LNCaP clone FGC (cell line): ENCODE data around the gene SLC23A2.

Experiments used
- DNase-seq: peaks from one replicate; pipeline ENCODE4 v3.0.0-alpha.2; 2011; ENCODE audit warnings: low read depth
- H3K4me3 ChIP-seq: 2 replicates; pipeline ENCODE4 v1.5.1; 2011; ENCODE audit warnings: mild to moderate bottlenecking, low read depth, low read length, control low read depth
- CTCF ChIP-seq: IDR thresholded peaks from 2 replicates; pipeline ENCODE4 v1.5.1; 2012; ENCODE audit warnings: mild to moderate bottlenecking; ENCODE audit not compliant: control insufficient read depth, insufficient read depth; ENCODE audit errors: extremely low read depth

SLC23A2 gene

DNA sequence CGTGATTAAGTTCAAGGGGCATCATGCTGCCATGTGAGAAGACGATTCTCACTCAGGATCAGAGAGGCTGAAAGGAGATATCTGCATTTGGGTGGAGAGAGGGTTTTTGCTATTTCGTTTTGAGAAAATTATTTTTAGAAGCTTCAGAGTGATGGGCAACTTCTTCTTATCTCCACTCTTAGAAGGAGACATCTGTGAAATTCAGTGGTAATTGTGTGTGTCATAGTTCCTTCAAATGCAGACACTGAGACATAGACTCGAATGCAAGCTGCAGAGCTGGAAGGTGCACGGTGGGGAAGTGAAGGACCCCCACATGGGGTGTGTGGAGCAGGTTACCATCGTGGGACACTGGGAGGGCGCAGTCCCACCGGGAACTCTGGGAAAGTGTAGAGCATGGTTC is 162.8 kb downstream of the SLC23A2 start:
- DNase-seq, result no peak
- no peak overlapping the region for H3K4me3 ChIP-seq
- no peak for TF ChIP-seq CTCF

DNA sequence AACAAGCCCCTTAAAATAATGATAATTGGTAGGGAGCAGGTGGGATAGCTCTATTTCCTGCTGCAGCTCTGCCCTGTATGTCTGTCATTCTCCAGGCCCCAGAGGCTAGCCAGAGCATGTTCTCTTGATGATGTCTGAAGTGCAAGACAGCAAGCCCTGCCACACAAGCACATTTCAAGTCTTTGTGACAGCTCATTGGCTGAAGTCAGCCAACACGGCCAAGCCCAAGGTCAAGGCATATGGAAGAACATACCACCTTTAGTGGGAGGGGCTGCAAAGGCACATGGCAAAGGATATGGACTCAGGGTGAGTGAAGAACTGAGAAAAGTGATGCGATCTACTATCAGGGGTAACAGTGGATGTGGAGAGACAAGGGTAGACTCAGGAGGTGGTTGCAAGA is 163.6 kb downstream of the SLC23A2 start:
- DNase-seq, result no peak
- H3K4me3 ChIP-seq, result no peak overlapping the region
- TF ChIP-seq CTCF, result no peak

DNA sequence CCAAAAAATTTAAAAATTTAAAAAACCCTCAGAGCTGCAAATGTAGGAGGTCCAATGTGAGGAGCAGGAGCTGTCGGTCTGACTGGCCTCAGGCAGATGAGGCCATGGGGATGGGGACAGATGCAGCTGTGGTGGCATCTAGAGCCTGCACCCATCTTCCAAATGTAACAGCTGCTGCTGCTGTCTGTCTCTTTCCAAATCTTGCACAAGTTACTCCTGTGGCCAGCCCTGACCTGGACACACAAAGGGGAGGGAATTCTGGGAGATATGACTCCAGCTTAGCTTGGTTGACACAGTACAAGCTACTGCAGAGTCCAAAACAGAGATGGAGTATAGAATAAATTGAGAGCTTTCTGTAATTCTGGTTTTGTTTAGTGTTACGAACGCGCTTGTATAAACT is 164.4 kb downstream of the SLC23A2 start:
- no peak for TF ChIP-seq CTCF
- no peak for DNase-seq
- no peak overlapping the region for H3K4me3 ChIP-seq

DNA sequence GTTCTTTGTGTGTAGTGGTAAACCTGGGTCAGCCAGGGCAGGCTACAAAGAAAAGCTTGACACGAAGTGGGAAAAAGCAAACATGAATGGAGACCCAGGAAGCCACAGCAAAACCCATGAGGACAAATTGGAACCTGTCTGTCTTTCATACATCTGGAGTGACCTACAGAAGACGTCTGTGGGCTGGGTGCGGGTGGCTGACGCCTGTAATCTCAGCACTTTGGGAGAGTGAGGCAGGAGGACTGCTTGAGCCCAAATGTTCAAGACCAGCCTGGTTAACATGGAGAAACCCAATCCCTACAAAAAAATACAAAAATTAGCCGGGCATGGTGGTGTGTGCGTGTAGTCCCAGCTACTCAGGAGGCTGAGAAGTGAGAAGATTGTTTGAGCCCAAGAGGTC is 164.8 kb downstream of the SLC23A2 start:
- no peak for TF ChIP-seq CTCF
- no peak overlapping the region for H3K4me3 ChIP-seq
- no peak for DNase-seq

DNA sequence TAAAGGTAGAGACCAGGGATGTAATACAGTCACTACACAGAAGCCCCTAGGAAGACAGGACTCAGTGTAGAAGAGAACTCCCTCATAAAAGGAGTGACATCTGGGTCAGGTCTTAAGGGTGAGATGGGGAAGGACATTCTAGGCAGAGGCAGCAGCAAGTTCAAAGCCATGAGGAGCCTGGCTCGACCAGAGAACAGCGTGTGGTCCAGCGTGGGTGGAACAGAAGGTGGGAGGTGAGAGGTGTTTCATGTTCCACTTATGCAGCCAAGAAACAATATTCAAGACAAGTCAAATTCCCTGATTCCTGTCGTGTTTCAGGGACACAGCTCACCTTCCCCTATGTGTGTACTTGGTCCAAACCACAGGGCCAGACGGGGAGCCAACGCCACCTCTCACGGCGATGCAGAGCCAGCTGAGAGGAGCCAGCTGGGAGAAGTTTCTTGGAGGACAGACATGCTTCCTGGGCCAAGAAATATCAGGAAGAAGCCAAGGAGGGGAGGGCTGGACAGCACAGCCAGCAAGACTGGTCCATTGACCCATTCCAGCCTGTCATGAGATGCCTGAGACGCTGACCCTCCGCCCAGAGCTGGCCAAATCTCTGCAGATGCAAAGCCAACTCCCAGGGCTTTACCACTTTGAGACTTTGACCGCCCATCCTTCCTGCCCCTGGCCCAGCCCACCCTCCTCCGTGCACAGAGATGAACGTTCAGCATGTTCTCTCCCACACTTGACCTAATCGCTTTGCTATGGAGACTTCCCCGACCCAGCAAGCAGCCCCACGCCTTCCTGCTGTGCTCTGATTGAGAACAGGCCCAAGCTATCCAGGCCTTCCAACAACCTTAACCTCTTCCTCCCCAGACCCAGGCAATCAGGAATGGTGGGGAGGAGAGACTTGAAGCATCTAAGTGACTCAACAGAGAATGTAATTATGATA is 165.8 kb downstream of the SLC23A2 start:
- no peak for TF ChIP-seq CTCF
- H3K4me3 ChIP-seq, result no peak overlapping the region
- DNase-seq, result no peak

DNA sequence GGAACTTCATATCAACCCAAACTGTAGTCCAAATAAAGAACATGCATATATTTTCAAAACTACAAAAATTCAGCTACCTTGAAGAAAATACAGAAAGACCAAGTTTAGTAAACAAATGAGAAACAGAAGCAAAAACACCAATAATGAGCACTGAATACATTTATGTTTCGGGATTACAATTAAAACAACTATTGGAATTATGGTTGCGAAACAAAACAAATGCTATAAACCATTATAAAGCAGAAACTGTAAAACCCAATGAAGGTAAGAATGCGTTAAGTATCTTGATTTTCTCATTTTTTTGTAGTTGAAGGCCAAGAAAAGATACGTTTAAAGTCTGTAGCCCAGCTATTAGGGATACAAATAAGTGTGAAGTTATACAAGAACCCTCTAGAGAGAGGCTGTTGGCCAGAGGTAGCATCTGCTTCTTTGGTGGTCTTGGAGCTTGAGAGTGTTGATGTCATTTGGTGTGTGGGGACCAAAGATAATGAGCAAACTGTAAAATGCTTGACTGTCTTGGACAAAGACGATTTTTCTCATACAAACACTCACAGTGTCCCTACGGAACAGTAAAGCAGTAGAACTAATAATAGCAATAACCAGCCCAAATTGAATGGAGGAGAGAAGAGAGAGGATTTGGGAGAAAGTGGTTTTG is 168.1 kb downstream of the SLC23A2 start:
- H3K4me3 ChIP-seq, result no peak overlapping the region
- no peak for DNase-seq
- TF ChIP-seq CTCF, result no peak
